IgD-negative memory B cell (primary cell): Measurements from ENCODE around the gene CHFR. TPM values are rescaled to one million over a fixed set of nuclear protein-coding genes. Genes with fewer than 3 reads are reported as not detected.
"Not testable (repeated sequence)": the region's sequence is repeated elsewhere in the genome, so short reads cannot be mapped to it uniquely, and the experiment has no call there.

Experiments
- H3K27ac Mint-ChIP-seq, 3 donors: one replicate each; pipeline ENCODE4 v1.8.0; 2020 to 2022; ENCODE audit warnings: mild to moderate bottlenecking in 3 of 3, mixed read lengths in 3 of 3, moderate library complexity in 1 of 3
- H3K27me3 Mint-ChIP-seq: one replicate; pipeline ENCODE4 v1.8.0; 2021; ENCODE audit warnings: mixed read lengths
- H3K36me3 Mint-ChIP-seq: one replicate; pipeline ENCODE4 v1.8.0; 2020; ENCODE audit warnings: mild to moderate bottlenecking, mixed read lengths
- H3K4me1 Mint-ChIP-seq, 3 donors: one replicate each; pipeline ENCODE4 v1.8.0; 2020 to 2022; ENCODE audit warnings: mixed read lengths in 3 of 3, mild to moderate bottlenecking in 1 of 3
- H3K4me3 Mint-ChIP-seq, 4 donors: one replicate each; pipeline ENCODE4 v1.8.0; 2020 to 2022; ENCODE audit warnings: mild to moderate bottlenecking in 4 of 4, mixed read lengths in 4 of 4, moderate library complexity in 3 of 4
- H3K9me3 Mint-ChIP-seq, 3 donors: one replicate each; pipeline ENCODE4 v1.8.0; 2020 to 2021; ENCODE audit warnings: mixed read lengths in 3 of 3, mild to moderate bottlenecking in 1 of 3
- polyA plus RNA-seq: library from polyadenylated mRNA; unstranded; fragments of 300-500 nt; fragmentation: Illumina TruSeq; gene quantifications from one replicate; pipeline ENCODE4 v1.2.3, GENCODE V29; 2021

CHFR gene
- polyA plus RNA-seq, 1 donor from 2014 or later: 24.3 TPM

DNA sequence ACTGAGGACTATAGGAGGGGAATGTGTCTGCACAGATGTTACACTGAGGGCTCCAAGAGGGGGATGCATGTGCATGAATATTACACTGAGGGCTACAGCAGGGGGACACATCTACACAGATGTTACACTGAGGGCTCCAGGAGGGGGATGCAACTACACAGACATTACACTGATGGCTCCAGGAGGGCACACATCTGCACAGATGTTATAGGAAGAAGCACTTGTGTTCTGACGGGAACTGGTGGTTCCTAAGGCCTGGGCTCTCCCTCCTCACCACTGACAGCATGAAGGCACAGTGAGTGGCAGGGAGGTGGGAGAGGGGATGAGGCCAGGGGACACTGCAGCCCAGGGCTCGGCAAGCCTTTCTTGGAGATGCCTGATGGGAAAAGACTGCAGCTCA, 95.5 kb downstream of the CHFR start:
- not testable (repeated sequence) for H3K27me3 Mint-ChIP-seq, H3K9me3 Mint-ChIP-seq, H3K27ac Mint-ChIP-seq, H3K4me1 Mint-ChIP-seq, H3K4me3 Mint-ChIP-seq
- H3K36me3 Mint-ChIP-seq: peaks cover 11% of the 10 kb centered on the region

DNA sequence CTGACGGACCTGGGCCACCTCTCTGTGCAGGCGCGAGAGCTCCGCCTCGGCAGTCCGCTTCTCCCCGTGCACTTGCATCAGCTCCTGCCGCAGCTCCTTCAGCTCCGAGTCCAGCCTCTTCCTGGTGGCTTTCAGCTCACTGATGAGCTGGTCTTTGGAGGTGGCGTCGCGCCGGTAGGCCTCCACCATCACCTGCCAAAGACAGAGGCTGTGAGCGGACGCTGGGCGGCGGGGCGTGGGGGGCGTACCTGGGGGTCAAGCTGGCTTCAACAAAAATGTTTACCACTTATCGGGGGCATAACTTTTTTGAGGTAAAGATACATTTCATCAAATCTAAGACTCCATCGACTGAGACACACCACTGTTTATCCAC, 98.3 kb downstream of the CHFR start:
- H3K27ac Mint-ChIP-seq: peak overlapping the region in 1 of 3 donors; percentile 63
- peaks cover 11% of the 10 kb centered on the region for H3K36me3 Mint-ChIP-seq
- H3K4me1 Mint-ChIP-seq: peaks cover 0 to 4% (median 0%) of the 10 kb centered on the region in 3 donors
- peak overlapping the region in 1 of 4 donors; percentile 39 for H3K4me3 Mint-ChIP-seq
- H3K27me3 Mint-ChIP-seq: no peaks in the 10 kb centered on the region
- H3K9me3 Mint-ChIP-seq: no peaks in the 10 kb centered on the region

DNA sequence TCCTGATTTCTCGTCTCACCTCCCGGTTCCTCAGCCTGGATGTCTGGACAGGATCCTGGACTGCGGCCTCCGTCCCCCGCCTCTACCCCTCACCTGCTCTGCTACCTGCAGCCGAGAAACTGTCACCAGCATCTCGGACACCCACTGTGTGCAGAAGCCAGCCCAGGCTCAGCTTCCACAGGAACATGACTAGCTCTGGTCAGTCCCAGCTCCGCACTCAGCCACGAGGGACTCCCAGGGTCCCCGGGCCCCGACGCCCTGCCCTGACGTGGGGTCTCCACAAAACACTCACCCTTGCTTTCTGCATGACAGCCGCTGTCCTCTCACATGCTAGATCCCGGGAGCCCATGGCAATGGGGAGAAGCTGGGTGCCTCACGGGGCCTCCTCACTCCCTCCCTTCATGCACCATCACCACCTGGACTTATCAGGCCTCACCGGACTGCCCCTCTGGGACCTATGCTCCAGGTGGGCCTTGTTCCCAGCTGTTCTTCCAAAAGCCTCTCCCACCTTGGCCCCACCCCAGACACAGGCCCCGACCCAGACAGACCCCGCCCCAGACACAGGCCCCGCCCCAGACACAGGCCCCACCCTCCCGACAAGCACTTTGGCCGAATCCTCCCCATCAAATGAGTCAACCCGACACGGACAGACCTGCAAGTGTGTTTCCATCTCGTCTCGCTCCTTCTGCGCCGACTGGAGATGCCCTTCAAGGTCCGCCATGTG, 98.9 kb downstream of the CHFR start:
- no peaks in the 10 kb centered on the region for H3K27me3 Mint-ChIP-seq
- peaks cover 0 to 4% (median 0%) of the 10 kb centered on the region in 3 donors for H3K4me1 Mint-ChIP-seq
- no peak overlapping the region for H3K4me3 Mint-ChIP-seq
- peak overlapping the region in 2 of 3 donors; percentile 77 to 86 for H3K27ac Mint-ChIP-seq
- no peaks in the 10 kb centered on the region for H3K9me3 Mint-ChIP-seq
- peaks cover 11% of the 10 kb centered on the region for H3K36me3 Mint-ChIP-seq

DNA sequence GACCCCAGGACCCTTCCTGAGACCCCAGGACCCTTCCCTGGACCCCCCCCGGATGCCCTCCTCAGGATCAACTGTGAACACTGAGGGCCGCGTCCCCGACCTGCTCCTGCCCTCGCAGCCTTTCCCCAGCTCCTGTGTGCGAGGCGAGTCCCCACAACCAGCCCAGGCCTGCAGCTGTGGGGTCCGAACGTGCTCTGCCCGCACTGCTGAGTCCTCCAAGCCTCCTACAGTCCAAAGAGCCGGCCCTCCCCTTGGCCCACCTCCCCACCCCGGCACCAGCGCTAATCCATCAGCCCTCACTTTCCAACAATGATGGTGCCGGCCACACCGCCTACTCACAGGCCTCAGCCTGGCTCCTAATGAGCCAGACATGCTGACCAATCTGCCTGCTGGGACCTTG, 99.5 kb downstream of the CHFR start:
- peaks cover 0 to 4% (median 0%) of the 10 kb centered on the region in 3 donors for H3K4me1 Mint-ChIP-seq
- peak overlapping the region in 1 of 3 donors; percentile 86 for H3K27ac Mint-ChIP-seq
- H3K4me3 Mint-ChIP-seq: no peak overlapping the region
- H3K27me3 Mint-ChIP-seq: no peaks in the 10 kb centered on the region
- no peaks in the 10 kb centered on the region for H3K9me3 Mint-ChIP-seq
- peaks cover 11% of the 10 kb centered on the region for H3K36me3 Mint-ChIP-seq

DNA sequence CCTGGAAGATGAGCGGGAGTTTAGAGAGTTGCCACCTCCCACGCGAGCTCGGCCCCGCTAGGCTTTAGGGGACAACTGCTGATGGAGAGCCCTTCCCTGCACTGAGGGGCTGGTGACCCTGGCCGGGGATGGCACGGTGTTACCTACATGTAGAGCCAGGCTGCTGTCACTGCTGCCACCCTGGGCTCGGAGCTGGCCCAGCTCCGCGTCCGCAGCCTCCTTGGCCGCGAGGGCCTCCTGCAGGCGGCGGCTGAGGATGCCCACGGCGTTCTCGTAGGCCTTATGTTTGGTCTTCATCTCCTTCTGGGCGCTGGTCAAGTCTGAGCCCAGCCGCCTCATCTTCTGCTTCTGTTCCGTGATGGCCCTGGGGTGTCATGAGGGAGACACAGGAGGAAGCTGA, 101.2 kb downstream of the CHFR start:
- no peaks in the 10 kb centered on the region for H3K27me3 Mint-ChIP-seq
- peak overlapping the region in 1 of 3 donors; percentile 83 for H3K27ac Mint-ChIP-seq
- no peaks in the 10 kb centered on the region for H3K9me3 Mint-ChIP-seq
- H3K4me1 Mint-ChIP-seq: peaks cover 0 to 4% (median 0%) of the 10 kb centered on the region in 3 donors
- no peak overlapping the region for H3K4me3 Mint-ChIP-seq
- H3K36me3 Mint-ChIP-seq: peaks cover 11% of the 10 kb centered on the region

DNA sequence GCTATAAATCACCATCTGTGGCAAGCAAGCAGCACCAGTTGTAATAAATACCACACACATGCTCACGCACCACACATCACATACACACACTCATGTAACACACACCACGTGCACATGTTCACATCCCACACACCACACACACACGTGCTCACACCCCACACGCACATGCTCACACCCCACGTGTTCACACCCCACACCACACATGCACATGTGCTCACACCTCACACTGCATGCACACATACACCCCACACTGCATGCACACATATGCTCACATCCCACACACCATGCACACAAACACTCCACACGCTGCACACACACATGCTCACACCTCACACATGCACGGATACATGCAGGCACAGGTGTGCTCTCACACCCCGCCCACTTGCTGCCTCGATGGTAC, 102.8 kb downstream of the CHFR start:
- H3K4me3 Mint-ChIP-seq: peak overlapping the region in 1 of 4 donors; percentile 41
- H3K27me3 Mint-ChIP-seq: no peaks in the 10 kb centered on the region
- no peaks in the 10 kb centered on the region for H3K9me3 Mint-ChIP-seq
- H3K36me3 Mint-ChIP-seq: peaks cover 10% of the 10 kb centered on the region
- H3K27ac Mint-ChIP-seq: peak overlapping the region in 2 of 3 donors; percentile 55 to 78
- H3K4me1 Mint-ChIP-seq: peaks cover 0 to 4% (median 0%) of the 10 kb centered on the region in 3 donors

DNA sequence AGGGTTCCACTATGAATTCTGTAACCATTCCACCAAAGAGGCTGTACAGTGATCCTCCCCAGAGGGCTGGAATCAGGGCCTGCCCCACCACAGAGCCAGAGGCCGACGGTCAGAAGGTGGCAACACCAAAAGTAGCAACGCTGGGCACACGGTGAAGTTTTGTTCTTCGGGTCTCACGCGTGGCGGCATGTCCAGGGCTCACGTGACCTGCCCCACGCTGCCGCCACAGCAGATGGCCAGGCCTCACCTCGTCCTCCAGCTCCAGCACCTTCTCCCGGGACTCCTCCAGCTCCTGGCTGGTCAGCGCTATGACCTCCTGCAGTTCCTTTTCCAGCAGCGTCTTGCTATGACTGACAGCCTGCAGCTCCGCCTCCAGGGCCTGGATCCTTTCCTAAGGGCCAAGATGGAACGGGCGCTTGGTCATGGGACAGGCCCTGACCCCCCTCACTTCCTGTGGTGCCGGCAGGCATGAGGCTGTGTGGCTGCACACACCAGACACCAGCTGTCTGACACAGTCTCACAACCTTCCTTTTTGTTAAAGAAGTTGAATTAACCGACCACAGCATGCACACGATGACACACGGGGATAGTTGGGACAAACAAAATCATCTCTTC, 103.4 kb downstream of the CHFR start:
- Mint-ChIP-seq H3K27me3 (no peaks in the 10 kb centered on the region), H3K4me1 (peaks cover 0 to 4% (median 0%) of the 10 kb centered on the region in 3 donors), H3K36me3 (peaks cover 10% of the 10 kb centered on the region), H3K4me3 (no peak overlapping the region), H3K9me3 (no peaks in the 10 kb centered on the region), H3K27ac (peak overlapping the region in 1 of 3 donors; percentile 55)

Other genes with a start within 250 kb of the CHFR start
- gene POLE, start 200.3 kb downstream of the CHFR start, polyA plus RNA-seq: 3.4 TPM
- 6.2 TPM for gene PXMP2, start 200.0 kb downstream of the CHFR start, polyA plus RNA-seq
- 21.4 TPM for gene PGAM5, start 176.8 kb downstream of the CHFR start, polyA plus RNA-seq
- 26.6 TPM for gene ANKLE2, start 125.8 kb downstream of the CHFR start, polyA plus RNA-seq
- gene GOLGA3, start 58.7 kb downstream of the CHFR start, polyA plus RNA-seq: 11.5 TPM
- 3.6 TPM for gene ZNF605, start 68.7 kb upstream of the CHFR start, polyA plus RNA-seq
- 14.4 TPM for gene ZNF26, start 98.8 kb upstream of the CHFR start, polyA plus RNA-seq
- 25.1 TPM for gene ZNF84, start 149.9 kb upstream of the CHFR start, polyA plus RNA-seq
- 20.5 TPM for gene ZNF140, start 193.3 kb upstream of the CHFR start, polyA plus RNA-seq
- gene ZNF891, start 242.7 kb upstream of the CHFR start, polyA plus RNA-seq: 0.63 TPM
- gene ZNF10, start 243.0 kb upstream of the CHFR start, polyA plus RNA-seq: 11.0 TPM